ENCODE results near the gene BEND3.

- no peak for TF ChIP-seq POLR2A (IDR thresholded peaks at IDR 0.05; ENCODE audit: extremely low read depth, insufficient read length)
- no peak for TF ChIP-seq CTCF (IDR thresholded peaks at IDR 0.05; ENCODE audit: low read depth, low read length)
- TF ChIP-seq MAX (IDR thresholded peaks at IDR 0.05; ENCODE audit: low read depth, low read length) = no peak
- no peak for TF ChIP-seq MYC (IDR thresholded peaks at IDR 0.05; ENCODE audit: low read depth, low read length)
Observed at GRCh38 chr6:107121266-107121665, 6.0 kb upstream of the BEND3 start.
